PC-9 (cell line): Measurements from ENCODE around the gene TENM4.

Source experiments
- EZH2 ChIP-seq: fragments of 200-600 bp; sonication (generic); IDR thresholded peaks from 2 replicates; pipeline ENCODE4 v1.8.0; 2017; ENCODE audit warnings: antibody characterized with exemption, low read depth
- TF ChIP-seq, protein P1 (sequence below): fragments of 200-600 bp; sonication (generic); conservative IDR thresholded peaks from 2 replicates; pipeline ENCODE4 v1.6.1; 2017; ENCODE audit warnings: mixed run types, antibody characterized with exemption, mild to moderate bottlenecking, moderate library complexity

DNA sequence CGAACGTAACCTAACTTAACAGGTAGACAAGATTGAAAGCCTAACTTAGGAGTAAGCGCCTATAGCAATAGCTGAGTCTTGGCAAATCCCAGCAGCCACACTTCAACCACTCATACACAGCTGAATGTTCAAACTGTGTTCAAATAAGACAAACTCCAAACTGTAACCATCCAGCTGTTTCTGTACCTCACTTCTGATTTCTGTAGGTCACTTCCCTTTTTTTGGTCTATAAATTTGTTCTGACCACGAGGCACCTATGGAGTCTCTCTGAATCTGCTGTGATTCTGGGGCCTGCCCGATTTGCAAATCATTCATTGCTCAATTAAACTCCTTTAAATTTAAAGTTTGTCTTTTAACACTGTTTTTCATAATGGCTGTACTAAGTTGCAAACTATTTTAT, 8.2 kb upstream of the TENM4 start:
- TF ChIP-seq, protein P1, sequence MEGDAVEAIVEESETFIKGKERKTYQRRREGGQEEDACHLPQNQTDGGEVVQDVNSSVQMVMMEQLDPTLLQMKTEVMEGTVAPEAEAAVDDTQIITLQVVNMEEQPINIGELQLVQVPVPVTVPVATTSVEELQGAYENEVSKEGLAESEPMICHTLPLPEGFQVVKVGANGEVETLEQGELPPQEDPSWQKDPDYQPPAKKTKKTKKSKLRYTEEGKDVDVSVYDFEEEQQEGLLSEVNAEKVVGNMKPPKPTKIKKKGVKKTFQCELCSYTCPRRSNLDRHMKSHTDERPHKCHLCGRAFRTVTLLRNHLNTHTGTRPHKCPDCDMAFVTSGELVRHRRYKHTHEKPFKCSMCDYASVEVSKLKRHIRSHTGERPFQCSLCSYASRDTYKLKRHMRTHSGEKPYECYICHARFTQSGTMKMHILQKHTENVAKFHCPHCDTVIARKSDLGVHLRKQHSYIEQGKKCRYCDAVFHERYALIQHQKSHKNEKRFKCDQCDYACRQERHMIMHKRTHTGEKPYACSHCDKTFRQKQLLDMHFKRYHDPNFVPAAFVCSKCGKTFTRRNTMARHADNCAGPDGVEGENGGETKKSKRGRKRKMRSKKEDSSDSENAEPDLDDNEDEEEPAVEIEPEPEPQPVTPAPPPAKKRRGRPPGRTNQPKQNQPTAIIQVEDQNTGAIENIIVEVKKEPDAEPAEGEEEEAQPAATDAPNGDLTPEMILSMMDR = no peak
- no peak for TF ChIP-seq EZH2
